Upper lobe of left lung (tissue), 6 donors: ENCODE data around the gene RELL1. TPM values are rescaled to one million over a fixed set of nuclear protein-coding genes. Genes with fewer than 3 reads are reported as not detected.

ENCODE experiments used
- ATAC-seq, 2 donors: fragments of 200-7000 bp; cut with Tn5 transposase; one replicate each; pipeline ENCODE4 v1.9.1; 2022; ENCODE audit warnings: mild to moderate bottlenecking in 2 of 2, moderate library complexity in 2 of 2; ENCODE audit not compliant: low FRiP score in 2 of 2
- DNase-seq, 2 donors: peaks; one replicate each; pipeline ENCODE4 v3.0.0-alpha.2; 2019 to 2020
- H3K27ac ChIP-seq, 4 donors: fragments of 200-600 bp; sonication (generic); one replicate each; pipeline ENCODE4 v1.5.1; 2016 to 2019
- H3K27me3 ChIP-seq, 4 donors: fragments of 200-600 bp; sonication (generic); one replicate each; pipeline ENCODE4 v1.5.1; 2017 to 2019
- H3K36me3 ChIP-seq, 4 donors: fragments of 200-600 bp; sonication (generic); one replicate each; pipeline ENCODE4 v1.5.1; 2016 to 2019
- H3K4me1 ChIP-seq, 4 donors: fragments of 200-600 bp; sonication (generic); one replicate each; pipeline ENCODE4 v1.5.1; 2018 to 2019
- H3K4me3 ChIP-seq, 4 donors: fragments of 200-600 bp; sonication (generic); one replicate each; pipeline ENCODE4 v1.5.1; 2017 to 2019; ENCODE audit warnings: mild to moderate bottlenecking in 2 of 4, moderate library complexity in 1 of 4
- H3K9me3 ChIP-seq, 4 donors: fragments of 200-600 bp; sonication (generic); one replicate each; pipeline ENCODE4 v1.5.1; 2018 to 2019
- CTCF ChIP-seq, 6 experiments: fragments of 450-650 bp in 4 of 6; fragments of 200-600 bp in 2 of 6; sonication (generic) in 2 of 6; IDR thresholded peaks; one replicate each; pipeline ENCODE4 v1.5.1; 2016 to 2019; ENCODE audit warnings: antibody characterized with exemption in 6 of 6
- EP300 ChIP-seq, 4 donors: sonication (generic); formaldehyde crosslinking; IDR thresholded peaks; one replicate each; pipeline ENCODE4 v1.5.1; 2017; ENCODE audit warnings: antibody characterized with exemption in 4 of 4, control low read depth in 2 of 4
- POLR2A ChIP-seq, 4 donors: fragments of 450-650 bp; IDR thresholded peaks; one replicate each; pipeline ENCODE4 v1.5.1; 2016 to 2017; ENCODE audit warnings: antibody characterized with exemption in 4 of 4, mild to moderate bottlenecking in 2 of 4
- POLR2AphosphoS5 ChIP-seq, 2 donors: sonication (generic); formaldehyde crosslinking; IDR thresholded peaks; one replicate each; pipeline ENCODE4 v1.5.1; 2017; ENCODE audit warnings: antibody characterized with exemption in 2 of 2
- WGBS, 2 donors: methylation state at CpG; one replicate each; pipeline ENCODE4 v1.1.5; 2017 to 2018; 5-methylcytosine and 5-hydroxymethylcytosine counted together
- total RNA-seq, 6 donors: library from RNA; depleted of rRNA in 4 of 6; stranded (reverse); fragments of >200 nt in 4 of 6; gene quantifications; one replicate each; pipeline versions ENCODE4 v1.1.0 to v1.2.1, GENCODE V29; 2016 to 2021
- donor health status: DM: no; HTN: no; CAD: no; lungs with moderate emphysema.
- donor health status: DM: no; HTN: yes; CAD: no; lungs with severe emphysema.

Gene RELL1
- total RNA-seq, 6 donors from 2014 or later = 21.2 to 58.8 (median 40.7) TPM

GRCh38 chr4:37627263-37627662 lies 58.9 kb downstream of the RELL1 start:
- TF ChIP-seq POLR2A (IDR thresholded peaks at IDR 0.05) (no peak), EP300 (IDR thresholded peaks at IDR 0.05) (no peak), CTCF (IDR thresholded peaks at IDR 0.05) (no peak), POLR2AphosphoS5 (IDR thresholded peaks at IDR 0.05) (no peak)
- DNase-seq (no peak), ATAC-seq (no peak)
- Histone ChIP-seq H3K27ac (no peak overlapping the region), H3K4me1 (peaks cover 0 to 3% (median 0%) of the 10 kb centered on the region in 4 donors), H3K4me3 (no peak overlapping the region), H3K27me3 (no peaks in the 10 kb centered on the region), H3K36me3 (peaks cover 0 to 24% (median 12%) of the 10 kb centered on the region in 4 donors), H3K9me3 (no peaks in the 10 kb centered on the region)
- 83 to 85% methylated on average over 3 of the region's 3 CpGs for WGBS, 2 donors

- TF ChIP-seq EP300 (IDR thresholded peaks at IDR 0.05) (no peak), CTCF (IDR thresholded peaks at IDR 0.05) (no peak), POLR2A (IDR thresholded peaks at IDR 0.05) (no peak), POLR2AphosphoS5 (IDR thresholded peaks at IDR 0.05) (no peak)
- DNase-seq = no peak
- ATAC-seq = no peak
- no peak overlapping the region for H3K27ac ChIP-seq
- no peaks in the 10 kb centered on the region for H3K27me3 ChIP-seq
- 94 to 100% methylated on average over 1 of the region's 1 CpG for WGBS, 2 donors
- H3K4me1 ChIP-seq = peaks cover 0 to 3% (median 0%) of the 10 kb centered on the region in 4 donors
- H3K4me3 ChIP-seq = no peak overlapping the region
- no peaks in the 10 kb centered on the region for H3K9me3 ChIP-seq
- peaks cover 0 to 17% (median 3%) of the 10 kb centered on the region in 4 donors for H3K36me3 ChIP-seq
These were observed 60.7 kb downstream of the RELL1 start for GRCh38 chr4:37625499-37625898.

GRCh38 chr4:37623940-37624339 lies 62.2 kb downstream of the RELL1 start:
- DNase-seq = no peak
- Histone ChIP-seq H3K9me3 (no peaks in the 10 kb centered on the region), H3K4me3 (no peak overlapping the region), H3K27me3 (no peaks in the 10 kb centered on the region), H3K27ac (no peak overlapping the region), H3K36me3 (peaks cover 0 to 7% (median 0%) of the 10 kb centered on the region in 4 donors), H3K4me1 (peaks cover 0 to 2% (median 0%) of the 10 kb centered on the region in 4 donors)
- ATAC-seq = no peak
- no peak for TF ChIP-seq POLR2AphosphoS5 (IDR thresholded peaks at IDR 0.05)
- no peak for TF ChIP-seq CTCF (IDR thresholded peaks at IDR 0.05)
- no peak for TF ChIP-seq POLR2A (IDR thresholded peaks at IDR 0.05)
- no peak for TF ChIP-seq EP300 (IDR thresholded peaks at IDR 0.05)
- WGBS, 2 donors = 90 to 91% methylated on average over 8 of the region's 8 CpGs

GRCh38 chr4:37623125-37623524 lies 63.1 kb downstream of the RELL1 start:
- TF ChIP-seq POLR2AphosphoS5 (IDR thresholded peaks at IDR 0.05) (no peak), POLR2A (IDR thresholded peaks at IDR 0.05) (no peak), EP300 (IDR thresholded peaks at IDR 0.05) (no peak), CTCF (IDR thresholded peaks at IDR 0.05) (no peak)
- 75 to 89% methylated on average over 4 of the region's 4 CpGs for WGBS, 2 donors
- Histone ChIP-seq H3K27ac (no peak overlapping the region), H3K4me1 (no peaks in the 10 kb centered on the region), H3K9me3 (no peaks in the 10 kb centered on the region), H3K36me3 (peaks cover 0 to 4% (median 0%) of the 10 kb centered on the region in 4 donors), H3K4me3 (no peak overlapping the region), H3K27me3 (no peaks in the 10 kb centered on the region)
- ATAC-seq (no peak), DNase-seq (no peak)

GRCh38 chr4:37620176-37620575 lies 66.0 kb downstream of the RELL1 start:
- TF ChIP-seq CTCF (IDR thresholded peaks at IDR 0.05) (no peak), POLR2AphosphoS5 (IDR thresholded peaks at IDR 0.05) (no peak), POLR2A (IDR thresholded peaks at IDR 0.05) (no peak), EP300 (IDR thresholded peaks at IDR 0.05) (no peak)
- H3K4me1 ChIP-seq = no peaks in the 10 kb centered on the region
- peaks cover 0 to 3% (median 0%) of the 10 kb centered on the region in 4 donors for H3K36me3 ChIP-seq

More at GRCh38 chr4:37620176-37620575, 66.0 kb downstream of the RELL1 start:
- DNase-seq (no peak), ATAC-seq (no peak)
- no peaks in the 10 kb centered on the region for H3K27me3 ChIP-seq
- no peaks in the 10 kb centered on the region for H3K9me3 ChIP-seq
- no peak overlapping the region for H3K4me3 ChIP-seq
- no peak overlapping the region for H3K27ac ChIP-seq
